Spleen (tissue), 11 donors: ENCODE measurements around the gene AKR1A1. TPM values are rescaled to one million over a fixed set of nuclear protein-coding genes. Genes with fewer than 3 reads are reported as not detected.

Experiments used
- DNase-seq: peaks from one replicate; pipeline ENCODE4 v3.0.0-alpha.2; 2020
- H3K27ac ChIP-seq, 8 donors: fragments of 200-600 bp; sonication (generic) in 7 of 8; 1 replicate in 4 of 8; 2 replicates in 4 of 8; pipeline versions ENCODE4 v1.5.0 to v1.8.0; 2016 to 2021; ENCODE audit warnings: inconsistent platforms in 4 of 8, mild to moderate bottlenecking in 4 of 8, moderate library complexity in 1 of 8
- H3K27me3 ChIP-seq, 7 donors: fragments of 200-600 bp; sonication (generic) in 6 of 7; replicated peaks in 1 of 7; 1 replicate in 4 of 7; 2 replicates in 3 of 7; pipeline versions ENCODE4 v1.5.0 to v1.8.0; 2016 to 2021; ENCODE audit warnings: inconsistent platforms in 3 of 7, mild to moderate bottlenecking in 1 of 7
- H3K36me3 ChIP-seq, 6 donors: fragments of 200-600 bp; sonication (generic) in 5 of 6; 1 replicate in 4 of 6; 2 replicates in 2 of 6; pipeline versions ENCODE4 v1.5.0 to v1.8.0; 2016 to 2021; ENCODE audit warnings: inconsistent platforms in 2 of 6
- H3K4me1 ChIP-seq, 6 donors: fragments of 200-600 bp; sonication (generic) in 5 of 6; 1 replicate in 3 of 6; 2 replicates in 3 of 6; pipeline versions ENCODE4 v1.5.0 to v1.8.0; 2016 to 2021; ENCODE audit warnings: inconsistent platforms in 3 of 6
- H3K4me3 ChIP-seq, 8 donors: fragments of 200-600 bp; sonication (generic) in 7 of 8; 1 replicate in 4 of 8; 2 replicates in 4 of 8; pipeline versions ENCODE4 v1.5.0 to v1.8.0; 2016 to 2021; ENCODE audit warnings: inconsistent platforms in 4 of 8, mild to moderate bottlenecking in 4 of 8, moderate library complexity in 2 of 8
- H3K9me3 ChIP-seq, 8 donors: fragments of 200-600 bp; sonication (generic) in 7 of 8; 1 replicate in 4 of 8; 2 replicates in 4 of 8; pipeline versions ENCODE4 v1.5.0 to v1.8.0; 2016 to 2021; ENCODE audit warnings: inconsistent platforms in 4 of 8
- CTCF ChIP-seq, 11 experiments: fragments of 200-600 bp in 7 of 11; fragments of 450-650 bp in 4 of 11; sonication (generic) in 4 of 11; IDR thresholded peaks in 8 of 11; conservative IDR thresholded peaks in 3 of 11; 1 replicate in 7 of 11; 2 replicates in 4 of 11; pipeline versions ENCODE4 v1.4.0 to v1.8.0; 2016 to 2021; ENCODE audit warnings: antibody characterized with exemption in 11 of 11, inconsistent platforms in 4 of 11, mild to moderate bottlenecking in 1 of 11
- POLR2A ChIP-seq, 3 donors: fragments of 450-650 bp; IDR thresholded peaks; one replicate each; pipeline ENCODE4 v1.5.1; 2017; ENCODE audit warnings: antibody characterized with exemption in 3 of 3, mild to moderate bottlenecking in 1 of 3
- POLR2AphosphoS5 ChIP-seq, 3 donors: sonication (generic); formaldehyde crosslinking; IDR thresholded peaks; one replicate each; pipeline ENCODE4 v1.5.1; 2017; ENCODE audit warnings: antibody characterized with exemption in 3 of 3
- WGBS, 5 donors: extraction: QIAGEN DNeasy Blood & Tissue Kit in 3 of 5; methylation state at CpG; one replicate each; pipeline versions ENCODE4 v1.1.5 to v1.1.7; 2013 to 2018; 5-methylcytosine and 5-hydroxymethylcytosine counted together
- intact Hi-C: fragments of 100-400 bp; cut with DNase I; formaldehyde crosslinking; loops from one replicate; pipeline ENCODE4 v1.15.0; 2023; ENCODE audit warnings: low total_unique reads
- polyA plus RNA-seq, 3 donors: library from polyadenylated mRNA; stranded (reverse); fragments of 200-250 nt; gene quantifications; one replicate each; pipeline ENCODE4 v1.2.1, GENCODE V29; 2013
- total RNA-seq, 7 donors: library from RNA; depleted of rRNA in 3 of 7; stranded (reverse); fragments of >200 nt in 3 of 7; fragmentation: NEBNext Ultra II Directional in 4 of 7; extraction: Animal tissue kit (Norgen Biotek cat#: 25700) in 4 of 7; gene quantifications; one replicate each; pipeline versions ENCODE4 v1.1.0 to v1.2.1, GENCODE V29; 2016 to 2021
- donor health status: healthy with polysubstance abuse.
- donor health status: DM: no; HTN: no; CAD: no; lungs with moderate emphysema.
- donor health status: DM: no; HTN: no; CAD: no.
- donor health status: Bipolar disorder and iron deficiency.
- donor health status: healthy.
- donor health status: DM: no; HTN: no; CAD: no.
- donor health status: DM: yes; HTN: yes; CAD: no.

AKR1A1 gene
- total and polyA plus RNA-seq, 10 donors, result 68.8 to 150 (median 130) TPM

GRCh38 chr1:45545553-45546310 is 4.9 kb upstream of the AKR1A1 start:
- Histone ChIP-seq H3K4me1 (peaks cover 29 to 59% (median 44%) of the 10 kb centered on the region in 6 donors), H3K27ac (peak overlapping the region in 4 of 8 donors; percentile 29 to 83 (median 62))
- intact Hi-C loops, result no loop called here

GRCh38 chr1:45551684-45552083 is 1.1 kb downstream of the AKR1A1 start:
- intact Hi-C loops, result no loop called here
- no peak for DNase-seq

More at GRCh38 chr1:45545553-45546310, 4.9 kb upstream of the AKR1A1 start:
- no peak for DNase-seq
- H3K27me3 ChIP-seq, result no peaks in the 10 kb centered on the region
- H3K9me3 ChIP-seq, result no peaks in the 10 kb centered on the region
- H3K36me3 ChIP-seq, result no peaks in the 10 kb centered on the region
- WGBS, 5 donors, result 76 to 89% (median 85%) methylated on average over 7 of the region's 7 CpGs
- TF ChIP-seq CTCF (IDR thresholded peaks at IDR 0.05 in 8 of 11, conservative IDR thresholded peaks at IDR 0.05 in 3 of 11), result no peak
- TF ChIP-seq POLR2A (IDR thresholded peaks at IDR 0.05), result no peak
- TF ChIP-seq POLR2AphosphoS5 (IDR thresholded peaks at IDR 0.05), result no peak
- H3K4me3 ChIP-seq, result no peak overlapping the region

GRCh38 chr1:45552331-45552730 is 1.7 kb downstream of the AKR1A1 start:
- 68 to 86% (median 83%) methylated on average over 1 of the region's 1 CpG for WGBS, 5 donors
- TF ChIP-seq POLR2AphosphoS5 (IDR thresholded peaks at IDR 0.05), result no peak
- TF ChIP-seq POLR2A (IDR thresholded peaks at IDR 0.05), result no peak
- TF ChIP-seq CTCF (IDR thresholded peaks at IDR 0.05 in 8 of 11, conservative IDR thresholded peaks at IDR 0.05 in 3 of 11), result no peak
- Histone ChIP-seq H3K4me3 (peak overlapping the region in 4 of 8 donors; percentile 86 to 94 (median 88)), H3K27me3 (no peaks in the 10 kb centered on the region), H3K36me3 (peaks cover 0 to 48% (median 10%) of the 10 kb centered on the region in 6 donors), H3K9me3 (no peaks in the 10 kb centered on the region), H3K4me1 (peaks cover 13 to 42% (median 28%) of the 10 kb centered on the region in 6 donors), H3K27ac (no peak overlapping the region)
- DNase-seq, result no peak
- intact Hi-C loops, result no loop called here

More at GRCh38 chr1:45551684-45552083, 1.1 kb downstream of the AKR1A1 start:
- peaks cover 0 to 42% (median 10%) of the 10 kb centered on the region in 6 donors for H3K36me3 ChIP-seq
- peak overlapping the region in 5 of 8 donors; percentile 43 to 94 (median 91) for H3K27ac ChIP-seq
- peaks cover 13 to 36% (median 26%) of the 10 kb centered on the region in 6 donors for H3K4me1 ChIP-seq
- H3K27me3 ChIP-seq, result no peaks in the 10 kb centered on the region
- no peaks in the 10 kb centered on the region for H3K9me3 ChIP-seq
- H3K4me3 ChIP-seq, result peak overlapping the region; percentile 69 to 94 (median 86)
- TF ChIP-seq CTCF (IDR thresholded peaks at IDR 0.05 in 8 of 11, conservative IDR thresholded peaks at IDR 0.05 in 3 of 11) (no peak), POLR2A (IDR thresholded peaks at IDR 0.05) (no peak), POLR2AphosphoS5 (IDR thresholded peaks at IDR 0.05) (no peak)
- WGBS, 5 donors, result 0 to 19% (median 14%) methylated on average over 3 of the region's 3 CpGs

GRCh38 chr1:45554198-45554597 is 3.6 kb downstream of the AKR1A1 start:
- H3K9me3 ChIP-seq, result no peaks in the 10 kb centered on the region
- DNase-seq, result no peak
- H3K4me1 ChIP-seq, result peaks cover 13 to 44% (median 29%) of the 10 kb centered on the region in 6 donors
- no peak for TF ChIP-seq POLR2AphosphoS5 (IDR thresholded peaks at IDR 0.05)
- TF ChIP-seq POLR2A (IDR thresholded peaks at IDR 0.05), result no peak
- TF ChIP-seq CTCF (IDR thresholded peaks at IDR 0.05 in 8 of 11, conservative IDR thresholded peaks at IDR 0.05 in 3 of 11), result no peak
- WGBS, 5 donors, result 90 to 94% (median 94%) methylated on average over 6 of the region's 6 CpGs
- no peak overlapping the region for H3K27ac ChIP-seq
- intact Hi-C loops, result no loop called here
- H3K36me3 ChIP-seq, result peaks cover 0 to 60% (median 10%) of the 10 kb centered on the region in 6 donors
- H3K27me3 ChIP-seq, result no peaks in the 10 kb centered on the region
- H3K4me3 ChIP-seq, result no peak overlapping the region
